ENCODE measurements around the gene PSD2.

DNA sequence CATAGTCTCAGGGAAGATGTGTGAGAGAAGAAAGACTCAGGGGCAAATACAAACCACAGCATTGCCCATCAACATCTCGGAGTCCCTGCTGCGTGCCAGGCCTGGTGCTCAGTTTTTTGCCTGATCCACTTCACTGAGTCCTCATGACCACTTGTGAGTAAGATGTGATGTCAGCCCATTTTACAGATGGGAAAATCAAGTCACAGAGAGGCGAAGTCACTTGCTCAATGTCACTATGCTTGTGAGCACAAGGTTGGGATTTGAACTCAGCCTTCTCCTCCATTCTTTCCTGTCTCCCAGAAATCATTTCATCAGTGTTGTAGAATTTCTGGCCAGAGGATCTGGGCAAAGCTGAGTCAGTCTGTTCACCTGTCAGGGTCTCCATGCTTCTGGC is 34.6 kb upstream of the PSD2 start:
- TF ChIP-seq, protein P1, sequence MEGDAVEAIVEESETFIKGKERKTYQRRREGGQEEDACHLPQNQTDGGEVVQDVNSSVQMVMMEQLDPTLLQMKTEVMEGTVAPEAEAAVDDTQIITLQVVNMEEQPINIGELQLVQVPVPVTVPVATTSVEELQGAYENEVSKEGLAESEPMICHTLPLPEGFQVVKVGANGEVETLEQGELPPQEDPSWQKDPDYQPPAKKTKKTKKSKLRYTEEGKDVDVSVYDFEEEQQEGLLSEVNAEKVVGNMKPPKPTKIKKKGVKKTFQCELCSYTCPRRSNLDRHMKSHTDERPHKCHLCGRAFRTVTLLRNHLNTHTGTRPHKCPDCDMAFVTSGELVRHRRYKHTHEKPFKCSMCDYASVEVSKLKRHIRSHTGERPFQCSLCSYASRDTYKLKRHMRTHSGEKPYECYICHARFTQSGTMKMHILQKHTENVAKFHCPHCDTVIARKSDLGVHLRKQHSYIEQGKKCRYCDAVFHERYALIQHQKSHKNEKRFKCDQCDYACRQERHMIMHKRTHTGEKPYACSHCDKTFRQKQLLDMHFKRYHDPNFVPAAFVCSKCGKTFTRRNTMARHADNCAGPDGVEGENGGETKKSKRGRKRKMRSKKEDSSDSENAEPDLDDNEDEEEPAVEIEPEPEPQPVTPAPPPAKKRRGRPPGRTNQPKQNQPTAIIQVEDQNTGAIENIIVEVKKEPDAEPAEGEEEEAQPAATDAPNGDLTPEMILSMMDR (IDR thresholded peaks at IDR 0.05 in 4 of 5, conservative IDR thresholded peaks at IDR 0.05 in 1 of 5): no peak
- no peak for TF ChIP-seq POLR2A (IDR thresholded peaks at IDR 0.05)

All from gastrocnemius medialis (tissue), 4 donors.